K562 treated with DMSO at 1 percent for 48 hours (cell line): Measurements from ENCODE around the gene CATSPERZ. TPM values are rescaled to one million over a fixed set of nuclear protein-coding genes. Genes with fewer than 3 reads are reported as not detected.

ENCODE experiments used
- total RNA-seq: library from RNA; unstranded; fragments of 300-600 nt; gene quantifications from 2 replicates; pipeline ENCODE4 v1.2.3, GENCODE V29; 2022; ENCODE audit warnings: low replicate concordance; ENCODE audit errors: extremely low read depth

Gene CATSPERZ
- total RNA-seq, result not detected in 2 replicates

GRCh38 chr11:64299847-64300648 lies at the start of gene CATSPERZ:
TSS of gene CATSPERZ (plus strand) at chr11:64300358. CDS start at chr11:64300411, 53 bp downstream.

GRCh38 chr11:64251016-64251752 lies 49.0 kb upstream of the CATSPERZ start, which contains the start of gene PLCB3:
TSS of gene PLCB3 (plus strand) at chr11:64251530. CDS start at chr11:64251650, 120 bp downstream.

GRCh38 chr11:64284048-64284961 lies 15.9 kb upstream of the CATSPERZ start, which contains the start of gene BAD:
TSS of gene BAD (minus strand) at chr11:64284665. CDS start at chr11:64284368, 297 bp downstream.

GRCh38 chr11:64284962-64285884 lies 14.9 kb upstream of the CATSPERZ start, which contains the start of gene GPR137:
TSS of gene GPR137 (plus strand) at chr11:64285848. CDS start at chr11:64286525, 677 bp downstream.

GRCh38 chr11:64291262-64291751 lies 8.9 kb upstream of the CATSPERZ start, which contains the start of gene KCNK4:
TSS of gene KCNK4 (plus strand) at chr11:64291302. CDS start at chr11:64293019, 1,717 bp downstream.

GRCh38 chr11:64305075-64305690 lies 5.0 kb downstream of the CATSPERZ start, which contains the start of gene ESRRA:
TSS of gene ESRRA (plus strand) at chr11:64305524. CDS start at chr11:64307180, 1,656 bp downstream.

GRCh38 chr11:64317325-64317960 lies 17.3 kb downstream of the CATSPERZ start, which contains the start of gene TRMT112:
TSS of gene TRMT112 (minus strand) at chr11:64317559. CDS start at chr11:64317526, 33 bp downstream.

GRCh38 chr11:64317961-64318765 lies 18.0 kb downstream of the CATSPERZ start, which contains the start of gene PRDX5:
TSS of gene PRDX5 (plus strand) at chr11:64318121. CDS start at chr11:64318216, 95 bp downstream.

GRCh38 chr11:64339754-64340408 lies 39.7 kb downstream of the CATSPERZ start, which contains the start of gene CCDC88B:
TSS of gene CCDC88B (plus strand) at chr11:64340204. CDS start at chr11:64340267, 63 bp downstream.

Other genes starting within 250 kb of the CATSPERZ start
- gene MACROD1, start 134.2 kb upstream of the CATSPERZ start, total RNA-seq, result not detected in 2 replicates
- gene STIP1, start 114.2 kb upstream of the CATSPERZ start, total RNA-seq, result not detected in 2 replicates
- not detected in 2 replicates for gene FERMT3, start 93.6 kb upstream of the CATSPERZ start, total RNA-seq
- not detected in 2 replicates for gene TRPT1, start 74.2 kb upstream of the CATSPERZ start, total RNA-seq
- gene NUDT22, start 74.1 kb upstream of the CATSPERZ start, total RNA-seq, result not detected in 2 replicates
- not detected in 2 replicates for gene DNAJC4, start 69.8 kb upstream of the CATSPERZ start, total RNA-seq
- gene VEGFB, start 65.8 kb upstream of the CATSPERZ start, total RNA-seq, result not detected in 2 replicates
- not detected in 2 replicates for gene FKBP2, start 59.3 kb upstream of the CATSPERZ start, total RNA-seq
- not detected in 2 replicates for gene PPP1R14B, start 53.4 kb upstream of the CATSPERZ start, total RNA-seq
- not detected in 2 replicates for gene PLCB3, start 48.8 kb upstream of the CATSPERZ start, total RNA-seq
- not detected in 2 replicates for gene BAD, start 15.7 kb upstream of the CATSPERZ start, total RNA-seq
- not detected in 2 replicates for gene GPR137, start 14.5 kb upstream of the CATSPERZ start, total RNA-seq
- not detected in 2 replicates for gene KCNK4, start 9.1 kb upstream of the CATSPERZ start, total RNA-seq
- 647 TPM in 1 of 2 replicates, not detected in the other for gene ESRRA, start 5.2 kb downstream of the CATSPERZ start, total RNA-seq
- gene TRMT112, start 17.2 kb downstream of the CATSPERZ start, total RNA-seq, result 1,561 TPM in 1 of 2 replicates, not detected in the other
- not detected in 2 replicates for gene PRDX5, start 17.8 kb downstream of the CATSPERZ start, total RNA-seq
- gene CCDC88B, start 39.8 kb downstream of the CATSPERZ start, total RNA-seq, result not detected in 2 replicates
- not detected in 2 replicates for gene RPS6KA4, start 58.8 kb downstream of the CATSPERZ start, total RNA-seq